Prostate gland (tissue), 2 donors: ENCODE results near the gene ZSWIM8.
A peak's percentile ranks its signal among the peaks of the same experiment; 100 is the strongest.

Source experiments
- POLR2A ChIP-seq: fragments of 450-650 bp; IDR thresholded peaks from one replicate; pipeline ENCODE4 v1.6.1; 2016; ENCODE audit warnings: antibody characterized with exemption, mild to moderate bottlenecking
- POLR2AphosphoS5 ChIP-seq: sonication (generic); formaldehyde crosslinking; IDR thresholded peaks from one replicate; pipeline ENCODE4 v1.6.1; 2017; ENCODE audit warnings: antibody characterized with exemption
- TF ChIP-seq, protein P1 (sequence below), 4 experiments: fragments of 200-600 bp in 2 of 4; fragments of 450-650 bp in 2 of 4; sonication (generic) in 2 of 4; IDR thresholded peaks; 1 replicate in 3 of 4; 2 replicates in 1 of 4; pipeline ENCODE4 v1.5.1; 2016 to 2019; ENCODE audit warnings: antibody characterized with exemption in 4 of 4, mild to moderate bottlenecking in 2 of 4, moderate library complexity in 2 of 4

GRCh38 chr10:73785211-73785720, at the start of gene ZSWIM8:
- TF ChIP-seq, protein P1, sequence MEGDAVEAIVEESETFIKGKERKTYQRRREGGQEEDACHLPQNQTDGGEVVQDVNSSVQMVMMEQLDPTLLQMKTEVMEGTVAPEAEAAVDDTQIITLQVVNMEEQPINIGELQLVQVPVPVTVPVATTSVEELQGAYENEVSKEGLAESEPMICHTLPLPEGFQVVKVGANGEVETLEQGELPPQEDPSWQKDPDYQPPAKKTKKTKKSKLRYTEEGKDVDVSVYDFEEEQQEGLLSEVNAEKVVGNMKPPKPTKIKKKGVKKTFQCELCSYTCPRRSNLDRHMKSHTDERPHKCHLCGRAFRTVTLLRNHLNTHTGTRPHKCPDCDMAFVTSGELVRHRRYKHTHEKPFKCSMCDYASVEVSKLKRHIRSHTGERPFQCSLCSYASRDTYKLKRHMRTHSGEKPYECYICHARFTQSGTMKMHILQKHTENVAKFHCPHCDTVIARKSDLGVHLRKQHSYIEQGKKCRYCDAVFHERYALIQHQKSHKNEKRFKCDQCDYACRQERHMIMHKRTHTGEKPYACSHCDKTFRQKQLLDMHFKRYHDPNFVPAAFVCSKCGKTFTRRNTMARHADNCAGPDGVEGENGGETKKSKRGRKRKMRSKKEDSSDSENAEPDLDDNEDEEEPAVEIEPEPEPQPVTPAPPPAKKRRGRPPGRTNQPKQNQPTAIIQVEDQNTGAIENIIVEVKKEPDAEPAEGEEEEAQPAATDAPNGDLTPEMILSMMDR (IDR thresholded peaks at IDR 0.05): peak in 3 of 4 experiments; percentile 9 to 41 (median 23)
- peak; percentile 96 for TF ChIP-seq POLR2AphosphoS5
- TF ChIP-seq POLR2A: peak; percentile 78
